HepG2 (cell line): ENCODE data around the gene REM2. TPM values are rescaled to one million over a fixed set of nuclear protein-coding genes. Genes with fewer than 3 reads are reported as not detected.

Experiments used
- ARID3A ChIP-seq: IDR thresholded peaks from 2 replicates; pipeline ENCODE4 v1.6.1; 2012; ENCODE audit warnings: low read depth, low read length, improper control_type of control experiment
- HOXA5 ChIP-seq: sonication (generic); formaldehyde crosslinking; IDR thresholded peaks from 2 replicates; pipeline ENCODE4 v1.4.0; 2020; ENCODE audit warnings: missing genetic modification reagents
- IKZF1 ChIP-seq: fragments of 450-650 bp; IDR thresholded peaks from 2 replicates; pipeline ENCODE4 v1.7.1; 2016
- IRF2 ChIP-seq: IDR thresholded peaks from 2 replicates; pipeline ENCODE4 v1.6.1; 2018; ENCODE audit warnings: missing genetic modification reagents, missing compliant biosample characterization
- KMT2B ChIP-seq: IDR thresholded peaks from 2 replicates; pipeline ENCODE4 v1.6.1; 2016; ENCODE audit warnings: missing genetic modification reagents, missing compliant biosample characterization
- LCORL ChIP-seq, 2 experiments: fragments of 450-650 bp in 1 of 2; sonication (generic) in 1 of 2; formaldehyde crosslinking in 1 of 2; IDR thresholded peaks; 2 replicates each; pipeline versions ENCODE4 v1.5.0 to v1.6.1; 2017 to 2020; ENCODE audit warnings: antibody characterized with exemption in 1 of 2, missing genetic modification reagents in 1 of 2
- MAFF ChIP-seq: IDR thresholded peaks from 2 replicates; pipeline ENCODE4 v1.6.1; 2011; ENCODE audit warnings: low read depth, low read length, improper control_type of control experiment
- MED13 ChIP-seq: sonication (generic); formaldehyde crosslinking; IDR thresholded peaks from 2 replicates; pipeline ENCODE4 v1.5.0; 2020; ENCODE audit warnings: missing genetic modification reagents
- MED8 ChIP-seq: sonication (generic); formaldehyde crosslinking; IDR thresholded peaks from 2 replicates; pipeline ENCODE4 v1.8.1; 2023; ENCODE audit warnings: mild to moderate bottlenecking, missing genetic modification reagents; ENCODE audit not compliant: insufficient replicate concordance
- MTA3 ChIP-seq: sonication (generic); formaldehyde crosslinking; IDR thresholded peaks from 2 replicates; pipeline ENCODE4 v1.4.0; 2020; ENCODE audit warnings: missing genetic modification reagents
- PHF20 ChIP-seq: sonication (generic); formaldehyde crosslinking; IDR thresholded peaks from 2 replicates; pipeline ENCODE4 v1.5.0; 2020; ENCODE audit warnings: mild to moderate bottlenecking, missing genetic modification reagents
- POGZ ChIP-seq: sonication (generic); formaldehyde crosslinking; IDR thresholded peaks from 2 replicates; pipeline ENCODE4 v1.4.0; 2020; ENCODE audit warnings: mild to moderate bottlenecking, missing genetic modification reagents
- SNAPC4 ChIP-seq: sonication (generic); formaldehyde crosslinking; IDR thresholded peaks from 2 replicates; pipeline ENCODE4 v1.4.0; 2020; ENCODE audit warnings: mild to moderate bottlenecking, missing genetic modification reagents
- SP140L ChIP-seq: sonication (generic); formaldehyde crosslinking; IDR thresholded peaks from 2 replicates; pipeline ENCODE4 v1.4.0; 2020; ENCODE audit warnings: missing genetic modification reagents, borderline replicate concordance
- SRY ChIP-seq: sonication (generic); formaldehyde crosslinking; IDR thresholded peaks from 2 replicates; pipeline ENCODE4 v1.8.0; 2022; ENCODE audit warnings: mild to moderate bottlenecking, missing genetic modification reagents
- ZBTB46 ChIP-seq: sonication (generic); formaldehyde crosslinking; IDR thresholded peaks from 2 replicates; pipeline ENCODE4 v1.4.0; 2020; ENCODE audit warnings: mild to moderate bottlenecking, missing genetic modification reagents, borderline replicate concordance
- ZFP62 ChIP-seq: sonication (generic); formaldehyde crosslinking; IDR thresholded peaks from 2 replicates; pipeline ENCODE4 v1.4.0; 2020; ENCODE audit warnings: missing genetic modification reagents
- ZNF331 ChIP-seq: sonication (generic); formaldehyde crosslinking; IDR thresholded peaks from 2 replicates; pipeline ENCODE4 v1.4.0; 2020; ENCODE audit warnings: missing genetic modification reagents
- ZNF883 ChIP-seq: sonication (generic); formaldehyde crosslinking; IDR thresholded peaks from 2 replicates; pipeline ENCODE4 v1.5.1; 2020; ENCODE audit warnings: mild to moderate bottlenecking, missing genetic modification reagents; ENCODE audit errors: not compliant biosample characterization
- polyA plus RNA-seq, 8 experiments: library from polyadenylated mRNA; depleted of rRNA in 3 of 8; stranded (reverse) in 7 of 8; unstranded in 1 of 8; fragments of >200 nt; fragmentation: Illumina TruSeq in 4 of 8; extraction: Trizol in 4 of 8; gene quantifications; 2 replicates each; pipeline versions ENCODE4 v1.2.1 to v1.2.3, GENCODE V29; 2011 to 2016; ENCODE audit warnings: low read depth in 4 of 8, missing spikeins in 1 of 8, mixed read lengths in 1 of 8; ENCODE audit not compliant: insufficient read depth in 1 of 8
- total RNA-seq, 5 experiments: library from RNA; depleted of rRNA; stranded (reverse); fragments of >200 nt; fragmentation: Illumina TruSeq; extraction: Trizol; gene quantifications; 2 replicates each; pipeline ENCODE4 v1.2.3, GENCODE V29; 2016; ENCODE audit warnings: low read depth in 1 of 5

Gene REM2
- total and polyA plus RNA-seq, 2 of the 13 experiments (the other 11 are each of a cell fraction or from before 2014, with no cell fraction given): 0.20 TPM; not detected in 1

- TF ChIP-seq SNAPC4 (CRISPR knock-in tag) (no peak), ZFP62 (no peak), ZNF883 (CRISPR knock-in tag) (peak; percentile 14), MAFF (no peak), MTA3 (CRISPR knock-in tag) (no peak), SRY (CRISPR knock-in tag) (no peak; the same call in none of the 2 replicates), ARID3A (peak; percentile 76; the same call in 1 of the 2 replicates), LCORL (IDR thresholded peaks at IDR 0.05) (no peak), LCORL (CRISPR knock-in tag; IDR thresholded peaks at IDR 0.05) (0 out of 2 replicates have a peak, but pooled peaks have one; percentile 56), HOXA5 (CRISPR knock-in tag) (no peak), PHF20 (CRISPR knock-in tag) (no peak), ZBTB46 (CRISPR knock-in tag) (no peak), KMT2B (CRISPR knock-in tag) (0 out of 2 replicates have a peak, but pooled peaks have one; percentile 4), IKZF1 (no peak), MED13 (CRISPR knock-in tag) (peak; percentile 9; the same call in 1 of the 2 replicates), POGZ (no peak), SP140L (CRISPR knock-in tag) (no peak), MED8 (CRISPR knock-in tag) (no peak), IRF2 (CRISPR knock-in tag) (peak; percentile 38; the same call in 1 of the 2 replicates), ZNF331 (CRISPR knock-in tag) (peak; percentile 83)
Observed at GRCh38 chr14:22872033-22872832, 10.8 kb upstream of the REM2 start (continued).
